Measurements from ENCODE around the gene CACNA2D1.

Gene CACNA2D1

GRCh38 chr7:82067628-82068264 lies 375.8 kb downstream of the CACNA2D1 start:
- ATAC-seq = no peak
- TF ChIP-seq GLIS3 (CRISPR knock-in tag; IDR thresholded peaks at IDR 0.05) = no peak
- TF ChIP-seq ESRRG (CRISPR knock-in tag; IDR thresholded peaks at IDR 0.05) = no peak
- no peak for TF ChIP-seq ARNTL (CRISPR knock-in tag; IDR thresholded peaks at IDR 0.05; ENCODE audit: borderline replicate concordance, low read depth)
- TF ChIP-seq CREB5 (CRISPR knock-in tag; IDR thresholded peaks at IDR 0.05; ENCODE audit: low read depth) = no peak
- TF ChIP-seq ZC3H10 (CRISPR knock-in tag; IDR thresholded peaks at IDR 0.05) = no peak
- no peak for TF ChIP-seq PATZ1 (CRISPR knock-in tag; IDR thresholded peaks at IDR 0.05; ENCODE audit: borderline replicate concordance)
- no peak for TF ChIP-seq BACH2 (CRISPR knock-in tag; IDR thresholded peaks at IDR 0.05; ENCODE audit: borderline replicate concordance)
- no peak for TF ChIP-seq TCF4 (CRISPR knock-in tag; IDR thresholded peaks at IDR 0.05; ENCODE audit: borderline replicate concordance)
- no peak for TF ChIP-seq ISL1 (CRISPR knock-in tag; IDR thresholded peaks at IDR 0.05)
- TF ChIP-seq CSDC2 (CRISPR knock-in tag; IDR thresholded peaks at IDR 0.05) = no peak
- no peak for TF ChIP-seq ZFP30 (CRISPR knock-in tag; IDR thresholded peaks at IDR 0.05)

GRCh38 chr7:82057476-82057875 lies 386.1 kb downstream of the CACNA2D1 start:
- ATAC-seq = no peak
- no peak for TF ChIP-seq ZNF8 (CRISPR knock-in tag; IDR thresholded peaks at IDR 0.05)
- TF ChIP-seq PATZ1 (CRISPR knock-in tag; IDR thresholded peaks at IDR 0.05; ENCODE audit: borderline replicate concordance) = no peak
- no peak for TF ChIP-seq SNAI2 (CRISPR knock-in tag; IDR thresholded peaks at IDR 0.05)
- TF ChIP-seq ARNTL (CRISPR knock-in tag; IDR thresholded peaks at IDR 0.05; ENCODE audit: borderline replicate concordance, low read depth) = no peak
- no peak for TF ChIP-seq ZFP3 (CRISPR knock-in tag; IDR thresholded peaks at IDR 0.05)
- TF ChIP-seq ZC3H10 (CRISPR knock-in tag; IDR thresholded peaks at IDR 0.05) = no peak
- no peak for TF ChIP-seq CSDC2 (CRISPR knock-in tag; IDR thresholded peaks at IDR 0.05)
- no peak for TF ChIP-seq BACH2 (CRISPR knock-in tag; IDR thresholded peaks at IDR 0.05; ENCODE audit: borderline replicate concordance)
- TF ChIP-seq POU6F1 (CRISPR knock-in tag; IDR thresholded peaks at IDR 0.05; ENCODE audit: borderline replicate concordance, low read depth) = no peak
- TF ChIP-seq PPARA (CRISPR knock-in tag; IDR thresholded peaks at IDR 0.05; ENCODE audit: borderline replicate concordance) = no peak
- no peak for TF ChIP-seq CSRNP3 (CRISPR knock-in tag; IDR thresholded peaks at IDR 0.05)
- no peak for TF ChIP-seq ZFP30 (CRISPR knock-in tag; IDR thresholded peaks at IDR 0.05)
- TF ChIP-seq ISL1 (CRISPR knock-in tag; IDR thresholded peaks at IDR 0.05) = no peak
- TF ChIP-seq GLIS3 (CRISPR knock-in tag; IDR thresholded peaks at IDR 0.05) = no peak
- TF ChIP-seq TOX (CRISPR knock-in tag; IDR thresholded peaks at IDR 0.05; ENCODE audit: borderline replicate concordance) = no peak
- no peak for TF ChIP-seq OSR1 (CRISPR knock-in tag; IDR thresholded peaks at IDR 0.05)

GRCh38 chr7:82056282-82056681 lies 387.3 kb downstream of the CACNA2D1 start:
- ATAC-seq = no peak
- TF ChIP-seq ZFP3 (CRISPR knock-in tag; IDR thresholded peaks at IDR 0.05) (no peak), ESRRG (CRISPR knock-in tag; IDR thresholded peaks at IDR 0.05) (no peak), RARB (CRISPR knock-in tag; IDR thresholded peaks at IDR 0.05) (no peak), TSHZ2 (CRISPR knock-in tag; IDR thresholded peaks at IDR 0.05) (no peak), SNAI2 (CRISPR knock-in tag; IDR thresholded peaks at IDR 0.05) (no peak), PATZ1 (CRISPR knock-in tag; IDR thresholded peaks at IDR 0.05; ENCODE audit: borderline replicate concordance) (no peak), ZNF565 (CRISPR knock-in tag; conservative IDR thresholded peaks at IDR 0.05; ENCODE audit: low read depth) (no peak), ZC3H10 (CRISPR knock-in tag; IDR thresholded peaks at IDR 0.05) (no peak), ARNTL (CRISPR knock-in tag; IDR thresholded peaks at IDR 0.05; ENCODE audit: borderline replicate concordance, low read depth) (no peak), ZNF70 (CRISPR knock-in tag; IDR thresholded peaks at IDR 0.05) (no peak), BACH2 (CRISPR knock-in tag; IDR thresholded peaks at IDR 0.05; ENCODE audit: borderline replicate concordance) (no peak)

Data from SK-N-SH treated with all-trans-retinoic acid at 6 μM for 48 hours (cell line).